Measurements from ENCODE around the gene HHEX.
A peak's percentile ranks its signal among the peaks of the same experiment; 100 is the strongest.

GRCh38 chr10:92689663-92690210 is at the start of gene HHEX:
- TF ChIP-seq HNF4G (IDR thresholded peaks at IDR 0.05), result no peak
- no peak for TF ChIP-seq ATF3 (IDR thresholded peaks at IDR 0.05)
- TF ChIP-seq CTCF (IDR thresholded peaks at IDR 0.05; ENCODE audit: low read depth, low read length, missing input control), result no peak
- TF ChIP-seq REST (IDR thresholded peaks at IDR 0.05), result peak; percentile 49
- no peak for TF ChIP-seq MAX (IDR thresholded peaks at IDR 0.05)
- TF ChIP-seq YY1 (IDR thresholded peaks at IDR 0.05), result no peak
- TF ChIP-seq SP1 (IDR thresholded peaks at IDR 0.05), result no peak
- no peak for TF ChIP-seq EGR1 (IDR thresholded peaks at IDR 0.05; ENCODE audit: low read depth in 2 of 2)
